Kidney epithelial cell (primary cell): ENCODE data around the gene RUNX2. TPM values are rescaled to one million over a fixed set of nuclear protein-coding genes. Genes with fewer than 3 reads are reported as not detected.
"Not testable (repeated sequence)": the region's sequence is repeated elsewhere in the genome, so short reads cannot be mapped to it uniquely, and the experiment has no call there.

Experiments used
- DNase-seq: peaks from one replicate; pipeline ENCODE4 v3.0.0-alpha.2; 2010; ENCODE audit warnings: low read depth
- H3K27me3 ChIP-seq: 2 replicates; pipeline ENCODE4 v1.6.0; 2011; ENCODE audit warnings: low read length; ENCODE audit not compliant: control insufficient read depth, insufficient read depth
- H3K36me3 ChIP-seq: 2 replicates; pipeline ENCODE4 v1.5.1; 2011; ENCODE audit warnings: low read length; ENCODE audit not compliant: control insufficient read depth, insufficient read depth
- H3K4me3 ChIP-seq: 2 replicates; pipeline ENCODE4 v1.5.1; 2011; ENCODE audit warnings: low read depth, mild to moderate bottlenecking, control low read depth, low read length
- CTCF ChIP-seq: IDR thresholded peaks from 2 replicates; pipeline ENCODE4 v1.5.1; 2011; ENCODE audit warnings: mild to moderate bottlenecking, moderate library complexity, low read length, control low read depth, inconsistent platforms; ENCODE audit not compliant: insufficient read depth, poor library complexity, severe bottlenecking
- total RNA-seq: library from RNA; depleted of rRNA; stranded (reverse); fragments of >200 nt; gene quantifications from 2 replicates; pipeline ENCODE4 v1.2.3, GENCODE V29; 2015

Gene RUNX2
- total RNA-seq, 1 donor from 2014 or later, result 9.2 TPM

- no peak for DNase-seq
- Histone ChIP-seq H3K27me3 (no peaks in the 10 kb centered on the region), H3K4me3 (no peak overlapping the region), H3K36me3 (no peaks in the 10 kb centered on the region)
- TF ChIP-seq CTCF, result no peak
Observed at GRCh38 chr6:45554591-45554990, 226.5 kb downstream of the RUNX2 start.

- TF ChIP-seq CTCF, result no peak
- H3K4me3 ChIP-seq, result no peak overlapping the region
- no peak for DNase-seq
Observed at GRCh38 chr6:45555981-45556771, 228.0 kb downstream of the RUNX2 start.

GRCh38 chr6:45556828-45557227 is 228.7 kb downstream of the RUNX2 start:
- no peaks in the 10 kb centered on the region for H3K27me3 ChIP-seq
- no peaks in the 10 kb centered on the region for H3K36me3 ChIP-seq
- no peak overlapping the region for H3K4me3 ChIP-seq
- no peak for TF ChIP-seq CTCF
- DNase-seq, result no peak

More at GRCh38 chr6:45555981-45556771, 228.0 kb downstream of the RUNX2 start:
- Histone ChIP-seq H3K36me3 (no peaks in the 10 kb centered on the region), H3K27me3 (no peaks in the 10 kb centered on the region)

GRCh38 chr6:45557454-45557853 is 229.3 kb downstream of the RUNX2 start:
- no peak for DNase-seq
- TF ChIP-seq CTCF, result no peak
- Histone ChIP-seq H3K4me3 (no peak overlapping the region), H3K27me3 (no peaks in the 10 kb centered on the region), H3K36me3 (no peaks in the 10 kb centered on the region)

- no peaks in the 10 kb centered on the region for H3K27me3 ChIP-seq
- no peak for DNase-seq
- H3K4me3 ChIP-seq, result no peak overlapping the region
- TF ChIP-seq CTCF, result no peak
- no peaks in the 10 kb centered on the region for H3K36me3 ChIP-seq
Observed at GRCh38 chr6:45558858-45559257, 230.7 kb downstream of the RUNX2 start.

- DNase-seq, H3K4me3 ChIP-seq, H3K27me3 ChIP-seq, H3K36me3 ChIP-seq: not testable (repeated sequence)
Observed at GRCh38 chr6:45560321-45560820, 232.2 kb downstream of the RUNX2 start.
